Loucy (cell line): ENCODE data around the gene CEP85L.

ENCODE experiments used
- H2AFZ ChIP-seq: fragments of 200-600 bp; sonication (generic); 2 replicates; pipeline ENCODE4 v1.6.0; 2016; ENCODE audit warnings: antibody characterized with exemption, mild to moderate bottlenecking, low read length, moderate library complexity
- H3F3A ChIP-seq: fragments of 200-600 bp; 2 replicates; pipeline ENCODE4 v1.6.0; 2016; ENCODE audit warnings: antibody characterized with exemption, low read depth, mild to moderate bottlenecking
- H3K27me3 ChIP-seq: fragments of 200-600 bp; sonication (generic); 2 replicates; pipeline ENCODE4 v1.6.1; 2014; ENCODE audit warnings: low read length, mild to moderate bottlenecking; ENCODE audit not compliant: insufficient read depth, poor library complexity, severe bottlenecking
- H3K36me3 ChIP-seq: fragments of 200-600 bp; sonication (generic); 2 replicates; pipeline ENCODE4 v1.6.1; 2016; ENCODE audit warnings: low read length; ENCODE audit not compliant: insufficient read depth
- H3K4me1 ChIP-seq: fragments of 200-600 bp; sonication (generic); 2 replicates; pipeline ENCODE4 v1.5.1; 2014; ENCODE audit warnings: low read length, mild to moderate bottlenecking; ENCODE audit not compliant: insufficient read depth, poor library complexity, severe bottlenecking
- H3K4me2 ChIP-seq: fragments of 200-600 bp; sonication (generic); 2 replicates; pipeline ENCODE4 v1.6.0; 2014; ENCODE audit warnings: antibody characterized with exemption, low read length, low read depth, mild to moderate bottlenecking; ENCODE audit not compliant: poor library complexity, severe bottlenecking
- H3K4me3 ChIP-seq: fragments of 200-600 bp; sonication (generic); 2 replicates; pipeline ENCODE4 v1.5.1; 2014; ENCODE audit warnings: low read length, mild to moderate bottlenecking, mixed read lengths; ENCODE audit not compliant: poor library complexity, severe bottlenecking
- H3K79me2 ChIP-seq: fragments of 200-600 bp; sonication (generic); 2 replicates; pipeline ENCODE4 v1.6.1; 2014; ENCODE audit warnings: low read length; ENCODE audit not compliant: insufficient read depth
- H3K9ac ChIP-seq: fragments of 200-600 bp; sonication (generic); 2 replicates; pipeline ENCODE4 v1.6.0; 2014; ENCODE audit warnings: mild to moderate bottlenecking, low read depth, low read length, moderate library complexity; ENCODE audit not compliant: poor library complexity, severe bottlenecking
- H3K9me2 ChIP-seq: fragments of 200-600 bp; sonication (generic); replicated peaks from 2 replicates; pipeline ENCODE4 v1.6.1; 2016; ENCODE audit warnings: low read depth, low read length, mixed read lengths
- H3K9me3 ChIP-seq: fragments of 200-600 bp; sonication (generic); 2 replicates; pipeline ENCODE4 v1.6.1; 2014; ENCODE audit warnings: mild to moderate bottlenecking, antibody characterized with exemption, low read length, low read depth; ENCODE audit not compliant: insufficient read depth
- H4K20me1 ChIP-seq: fragments of 200-600 bp; sonication (generic); 2 replicates; pipeline ENCODE4 v1.6.0; 2014; ENCODE audit warnings: antibody characterized with exemption, low read length, mild to moderate bottlenecking; ENCODE audit not compliant: insufficient read depth, poor library complexity, severe bottlenecking
- EZH2phosphoT487 ChIP-seq: fragments of 200-600 bp; IDR thresholded peaks from 2 replicates; pipeline ENCODE4 v1.6.1; 2018; ENCODE audit warnings: antibody characterized with exemption, mild to moderate bottlenecking, moderate library complexity, borderline replicate concordance
- TF ChIP-seq, protein P1 (sequence below): fragments of 200-600 bp; sonication (generic); conservative IDR thresholded peaks from 2 replicates; pipeline ENCODE4 v1.5.1; 2014; ENCODE audit warnings: mild to moderate bottlenecking, antibody characterized with exemption, low read length

CEP85L gene

DNA sequence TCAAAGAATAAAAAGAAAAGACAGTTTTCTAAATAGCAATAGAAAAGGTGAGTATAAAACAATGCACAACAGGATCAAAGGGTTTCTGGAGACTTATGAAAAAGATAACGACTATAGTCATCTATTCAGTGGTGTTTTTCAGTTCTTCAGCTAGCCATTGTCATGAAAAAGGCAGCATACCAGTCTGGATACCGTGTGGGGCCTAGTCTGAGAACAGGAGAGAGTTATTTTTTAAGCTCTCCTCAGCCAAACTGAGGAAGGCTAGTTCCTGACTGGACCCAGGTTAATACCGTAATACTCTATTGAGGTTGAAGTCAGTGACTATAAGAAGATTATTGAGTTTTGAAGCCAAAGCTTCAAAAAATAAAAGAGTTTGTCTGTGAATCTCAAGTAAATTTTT is 53.8 kb downstream of the CEP85L start:
- H3F3A ChIP-seq = peaks cover 3% of the 10 kb centered on the region; the same call in 1 of the 2 replicates
- no peaks in the 10 kb centered on the region for H3K9me3 ChIP-seq
- peak overlapping the region; percentile 40 for H3K4me2 ChIP-seq
- peaks cover 74% of the 10 kb centered on the region for H3K79me2 ChIP-seq
- no peak overlapping the region for H3K9ac ChIP-seq
- no peaks in the 10 kb centered on the region for H3K9me2 ChIP-seq
- H3K4me3 ChIP-seq = no peak overlapping the region
- H3K36me3 ChIP-seq = peaks cover 3% of the 10 kb centered on the region; the same call in 1 of the 2 replicates
- H3K27me3 ChIP-seq = no peaks in the 10 kb centered on the region
- peaks cover 3% of the 10 kb centered on the region for H4K20me1 ChIP-seq
- H3K4me1 ChIP-seq = peaks cover 19% of the 10 kb centered on the region
- no peak overlapping the region for H2AFZ ChIP-seq
- TF ChIP-seq EZH2phosphoT487 = no peak
- TF ChIP-seq, protein P1, sequence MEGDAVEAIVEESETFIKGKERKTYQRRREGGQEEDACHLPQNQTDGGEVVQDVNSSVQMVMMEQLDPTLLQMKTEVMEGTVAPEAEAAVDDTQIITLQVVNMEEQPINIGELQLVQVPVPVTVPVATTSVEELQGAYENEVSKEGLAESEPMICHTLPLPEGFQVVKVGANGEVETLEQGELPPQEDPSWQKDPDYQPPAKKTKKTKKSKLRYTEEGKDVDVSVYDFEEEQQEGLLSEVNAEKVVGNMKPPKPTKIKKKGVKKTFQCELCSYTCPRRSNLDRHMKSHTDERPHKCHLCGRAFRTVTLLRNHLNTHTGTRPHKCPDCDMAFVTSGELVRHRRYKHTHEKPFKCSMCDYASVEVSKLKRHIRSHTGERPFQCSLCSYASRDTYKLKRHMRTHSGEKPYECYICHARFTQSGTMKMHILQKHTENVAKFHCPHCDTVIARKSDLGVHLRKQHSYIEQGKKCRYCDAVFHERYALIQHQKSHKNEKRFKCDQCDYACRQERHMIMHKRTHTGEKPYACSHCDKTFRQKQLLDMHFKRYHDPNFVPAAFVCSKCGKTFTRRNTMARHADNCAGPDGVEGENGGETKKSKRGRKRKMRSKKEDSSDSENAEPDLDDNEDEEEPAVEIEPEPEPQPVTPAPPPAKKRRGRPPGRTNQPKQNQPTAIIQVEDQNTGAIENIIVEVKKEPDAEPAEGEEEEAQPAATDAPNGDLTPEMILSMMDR = no peak

DNA sequence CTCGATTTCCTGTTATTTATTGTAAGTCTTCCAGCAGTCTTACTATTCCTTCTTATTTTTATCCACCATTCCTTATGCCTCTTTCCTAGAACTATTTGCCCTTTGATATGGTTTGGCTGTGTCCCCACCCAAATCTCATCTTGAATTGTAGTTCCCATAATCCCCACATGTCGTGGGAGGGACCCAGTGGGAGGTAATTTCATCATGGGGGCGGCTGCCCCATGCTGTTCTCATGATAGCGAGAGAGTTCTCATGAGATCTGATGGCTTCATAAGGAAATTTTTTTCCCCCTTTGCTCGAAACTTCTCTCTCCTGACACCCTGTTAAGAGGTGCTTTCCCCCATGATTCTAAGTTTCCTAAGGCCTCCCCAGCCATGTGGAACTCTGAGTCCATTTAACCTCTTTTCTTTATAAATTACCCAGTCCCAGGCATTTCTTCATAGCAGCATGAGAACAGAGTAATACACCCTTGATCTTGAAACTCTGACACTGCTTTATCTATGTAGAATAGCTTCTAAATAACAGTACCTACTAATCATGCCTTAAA is 54.5 kb downstream of the CEP85L start:
- no peaks in the 10 kb centered on the region for H3K27me3 ChIP-seq
- TF ChIP-seq, protein P1 = no peak
- no peak for TF ChIP-seq EZH2phosphoT487
- H3K36me3 ChIP-seq = peaks cover 3% of the 10 kb centered on the region
- H3K4me2 ChIP-seq = no peak overlapping the region
- H2AFZ ChIP-seq = no peak overlapping the region
- H3K9ac ChIP-seq = no peak overlapping the region
- H3K9me3 ChIP-seq = no peaks in the 10 kb centered on the region
- peaks cover 69% of the 10 kb centered on the region for H3K79me2 ChIP-seq
- H3K4me1 ChIP-seq = peaks cover 19% of the 10 kb centered on the region
- peaks cover 3% of the 10 kb centered on the region; the same call in 1 of the 2 replicates for H3F3A ChIP-seq
- H3K9me2 ChIP-seq = no peaks in the 10 kb centered on the region
- peaks cover 3% of the 10 kb centered on the region for H4K20me1 ChIP-seq
- H3K4me3 ChIP-seq = no peak overlapping the region

DNA sequence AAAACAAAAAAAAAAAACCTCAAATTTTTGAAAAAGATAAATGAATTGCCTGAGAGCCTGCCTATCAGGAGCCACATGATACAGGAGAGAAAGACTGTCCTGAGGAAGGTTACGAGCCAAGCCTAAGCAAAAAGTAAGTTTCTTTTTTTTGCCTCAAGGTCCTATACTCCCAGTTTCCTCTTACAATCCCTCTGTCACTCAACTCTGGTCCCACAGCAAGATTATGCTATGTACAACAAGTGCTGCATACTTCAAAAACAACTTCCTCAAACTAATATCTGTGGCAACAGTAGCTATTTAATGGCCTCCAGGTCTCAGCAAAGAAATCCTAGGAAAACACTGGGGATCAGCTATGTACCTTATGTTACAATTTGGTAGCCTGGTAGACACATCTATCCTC is 56.5 kb downstream of the CEP85L start:
- Histone ChIP-seq H3K9me3 (no peaks in the 10 kb centered on the region), H3K9me2 (no peaks in the 10 kb centered on the region), H3K36me3 (peaks cover 8% of the 10 kb centered on the region; the same call in 1 of the 2 replicates), H3K9ac (no peak overlapping the region), H3K27me3 (no peaks in the 10 kb centered on the region), H2AFZ (no peak overlapping the region), H3K4me3 (no peak overlapping the region), H3K79me2 (peaks cover 82% of the 10 kb centered on the region), H4K20me1 (peaks cover 3% of the 10 kb centered on the region), H3F3A (peaks cover 3% of the 10 kb centered on the region; the same call in 1 of the 2 replicates), H3K4me1 (peaks cover 32% of the 10 kb centered on the region), H3K4me2 (no peak overlapping the region)
- no peak for TF ChIP-seq EZH2phosphoT487
- TF ChIP-seq, protein P1 = no peak
